OCI-LY1 (cell line): ENCODE measurements around the gene MARK4.

Source experiments
- H2AFZ ChIP-seq: fragments of 200-600 bp; sonication (generic), shearing (Covaris generic); 2 replicates; pipeline ENCODE4 v1.6.0; 2014; ENCODE audit warnings: antibody characterized with exemption, mild to moderate bottlenecking, low read length
- H3F3A ChIP-seq: fragments of 200-600 bp; sonication (generic), shearing (Covaris generic); 2 replicates; pipeline ENCODE4 v1.6.0; 2014; ENCODE audit warnings: mild to moderate bottlenecking, antibody characterized with exemption, low read length, moderate library complexity; ENCODE audit not compliant: insufficient read depth
- H3K27ac ChIP-seq: fragments of 200-600 bp; sonication (generic); 2 replicates; pipeline ENCODE4 v1.5.1; 2014; ENCODE audit warnings: low read length, mixed run types, mild to moderate bottlenecking, low read depth; ENCODE audit not compliant: poor library complexity, severe bottlenecking
- H3K27me3 ChIP-seq: fragments of 200-600 bp; sonication (generic); 2 replicates; pipeline ENCODE4 v1.6.0; 2014; ENCODE audit warnings: antibody characterized with exemption, mild to moderate bottlenecking, low read length, moderate library complexity; ENCODE audit not compliant: insufficient read depth
- H3K36me3 ChIP-seq: fragments of 200-600 bp; sonication (generic); 2 replicates; pipeline ENCODE4 v1.6.1; 2014; ENCODE audit warnings: mild to moderate bottlenecking, antibody characterized with exemption, low read length, moderate library complexity, mixed read lengths; ENCODE audit not compliant: insufficient read depth
- H3K4me1 ChIP-seq: fragments of 200-600 bp; sonication (generic); 2 replicates; pipeline ENCODE4 v1.5.1; 2014; ENCODE audit warnings: mild to moderate bottlenecking, low read length, moderate library complexity; ENCODE audit not compliant: insufficient read depth, severe bottlenecking
- H3K4me2 ChIP-seq: fragments of 200-600 bp; sonication (generic), shearing (Covaris generic); 2 replicates; pipeline ENCODE4 v1.6.1; 2014; ENCODE audit warnings: low read length
- H3K4me3 ChIP-seq: fragments of 200-600 bp; sonication (generic); 2 replicates; pipeline ENCODE4 v1.5.1; 2014; ENCODE audit warnings: low read length, low read depth, mild to moderate bottlenecking, mixed read lengths; ENCODE audit not compliant: poor library complexity, severe bottlenecking
- H3K79me2 ChIP-seq: fragments of 200-600 bp; shearing (Covaris generic); 2 replicates; pipeline ENCODE4 v1.6.1; 2016; ENCODE audit warnings: mixed run types, low read length, mixed read lengths; ENCODE audit not compliant: insufficient read depth
- H3K9ac ChIP-seq: fragments of 200-600 bp; sonication (generic), shearing (Covaris generic); 2 replicates; pipeline ENCODE4 v1.6.1; 2014; ENCODE audit warnings: mild to moderate bottlenecking, low read length, mixed read lengths
- H3K9me2 ChIP-seq: fragments of 200-600 bp; sonication (generic), shearing (Covaris generic); 2 replicates; pipeline ENCODE4 v1.6.1; 2014; ENCODE audit warnings: low read depth, mild to moderate bottlenecking, low read length, mixed read lengths
- H3K9me3 ChIP-seq: fragments of 200-600 bp; shearing (Covaris generic); 2 replicates; pipeline ENCODE4 v1.6.1; 2014; ENCODE audit warnings: low read length, mixed read lengths
- H4K20me1 ChIP-seq: fragments of 200-600 bp; sonication (generic), shearing (Covaris generic); 2 replicates; pipeline ENCODE4 v1.6.0; 2016; ENCODE audit warnings: mild to moderate bottlenecking, low read length; ENCODE audit not compliant: insufficient read depth
- EZH2 ChIP-seq: fragments of 200-600 bp; sonication (generic), shearing (Covaris generic); IDR thresholded peaks from 2 replicates; pipeline ENCODE4 v1.8.0; 2017; ENCODE audit warnings: borderline replicate concordance, mixed run types, mild to moderate bottlenecking, antibody characterized with exemption, low read length, moderate library complexity, mixed read lengths
- TF ChIP-seq, protein P1 (sequence below): fragments of 200-600 bp; sonication (generic), shearing (Covaris generic); IDR thresholded peaks from 2 replicates; pipeline ENCODE4 v1.5.1; 2017; ENCODE audit warnings: mild to moderate bottlenecking, antibody characterized with exemption, low read length, moderate library complexity, mixed read lengths

MARK4 gene

DNA sequence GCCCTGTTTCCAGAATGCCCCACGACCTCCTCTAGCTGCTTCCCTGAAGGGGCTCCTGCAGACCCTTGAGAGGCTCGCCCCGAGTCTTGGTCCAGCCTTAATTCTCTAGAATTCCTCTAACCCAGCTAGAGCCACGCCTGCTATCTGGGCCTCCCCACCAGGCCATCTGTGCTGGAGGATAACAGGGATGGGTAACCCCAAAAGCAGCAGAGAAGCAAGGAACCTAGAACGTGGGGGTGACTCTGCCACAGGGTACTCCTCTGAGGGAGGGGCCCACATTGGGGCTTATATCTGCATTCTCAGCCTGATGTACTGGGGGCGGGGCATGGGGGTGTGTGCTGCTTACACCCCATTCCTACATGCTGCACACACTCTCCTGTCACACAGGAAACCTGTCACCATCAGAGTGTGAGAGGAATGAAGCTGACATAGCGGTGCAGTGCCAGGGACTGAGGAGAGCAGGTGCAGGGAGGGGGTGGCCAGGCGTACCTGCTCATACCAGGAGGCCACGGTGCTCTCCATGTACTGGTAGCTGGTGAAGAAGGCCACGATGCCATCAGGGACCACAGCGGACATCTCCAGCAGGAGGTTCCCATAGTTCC is 103.3 kb downstream of the MARK4 start:
- H3K4me1 ChIP-seq = no peaks in the 10 kb centered on the region
- no peak overlapping the region for H3K4me2 ChIP-seq
- TF ChIP-seq, protein P1, sequence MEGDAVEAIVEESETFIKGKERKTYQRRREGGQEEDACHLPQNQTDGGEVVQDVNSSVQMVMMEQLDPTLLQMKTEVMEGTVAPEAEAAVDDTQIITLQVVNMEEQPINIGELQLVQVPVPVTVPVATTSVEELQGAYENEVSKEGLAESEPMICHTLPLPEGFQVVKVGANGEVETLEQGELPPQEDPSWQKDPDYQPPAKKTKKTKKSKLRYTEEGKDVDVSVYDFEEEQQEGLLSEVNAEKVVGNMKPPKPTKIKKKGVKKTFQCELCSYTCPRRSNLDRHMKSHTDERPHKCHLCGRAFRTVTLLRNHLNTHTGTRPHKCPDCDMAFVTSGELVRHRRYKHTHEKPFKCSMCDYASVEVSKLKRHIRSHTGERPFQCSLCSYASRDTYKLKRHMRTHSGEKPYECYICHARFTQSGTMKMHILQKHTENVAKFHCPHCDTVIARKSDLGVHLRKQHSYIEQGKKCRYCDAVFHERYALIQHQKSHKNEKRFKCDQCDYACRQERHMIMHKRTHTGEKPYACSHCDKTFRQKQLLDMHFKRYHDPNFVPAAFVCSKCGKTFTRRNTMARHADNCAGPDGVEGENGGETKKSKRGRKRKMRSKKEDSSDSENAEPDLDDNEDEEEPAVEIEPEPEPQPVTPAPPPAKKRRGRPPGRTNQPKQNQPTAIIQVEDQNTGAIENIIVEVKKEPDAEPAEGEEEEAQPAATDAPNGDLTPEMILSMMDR = no peak
- TF ChIP-seq EZH2 = no peak
- no peaks in the 10 kb centered on the region for H3K27me3 ChIP-seq
- peaks cover 79% of the 10 kb centered on the region for H3K36me3 ChIP-seq
- H3F3A ChIP-seq = no peaks in the 10 kb centered on the region
- no peaks in the 10 kb centered on the region for H3K9me3 ChIP-seq
- H2AFZ ChIP-seq = no peak overlapping the region
- no peaks in the 10 kb centered on the region for H3K9me2 ChIP-seq
- H3K79me2 ChIP-seq = no peaks in the 10 kb centered on the region
- no peaks in the 10 kb centered on the region for H4K20me1 ChIP-seq
- no peak overlapping the region for H3K4me3 ChIP-seq
- no peak overlapping the region for H3K9ac ChIP-seq
- no peak overlapping the region for H3K27ac ChIP-seq
